Hindlimb muscle (tissue), 1 donor: ENCODE results near the gene B3GAT1. TPM values are rescaled to one million over a fixed set of nuclear protein-coding genes. Genes with fewer than 3 reads are reported as not detected.

Experiments
- DNase-seq: peaks from one replicate; pipeline ENCODE4 v3.0.0-alpha.2; 2013
- polyA plus RNA-seq: library from polyadenylated mRNA; unstranded; fragments of 120-200 nt; gene quantifications from one replicate; pipeline ENCODE4 v1.2.1, GENCODE V29; 2013; ENCODE audit not compliant: insufficient read length

Gene B3GAT1
- polyA plus RNA-seq, 1 donor = 0.10 TPM

DNA sequence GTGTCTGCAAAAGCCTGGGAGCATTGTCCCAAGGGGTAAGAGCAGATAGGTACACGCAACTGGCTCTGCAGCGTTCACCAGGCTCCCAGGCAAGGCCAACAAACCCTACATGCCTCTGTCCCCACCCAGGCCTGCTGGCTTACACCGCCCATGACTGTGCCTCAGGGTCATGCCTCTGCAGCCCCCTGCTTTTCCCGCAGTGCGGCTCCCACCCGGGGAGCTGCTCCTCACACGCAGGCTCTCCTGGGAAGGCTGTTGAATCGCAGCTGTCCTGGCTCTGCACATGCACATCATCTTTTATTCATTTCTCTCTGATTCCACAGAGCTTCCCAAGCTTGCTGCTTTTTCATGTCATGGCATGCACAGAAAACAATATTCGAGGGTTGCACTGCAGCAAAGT is 29.2 kb upstream of the B3GAT1 start:
- DNase-seq = no peak

DNA sequence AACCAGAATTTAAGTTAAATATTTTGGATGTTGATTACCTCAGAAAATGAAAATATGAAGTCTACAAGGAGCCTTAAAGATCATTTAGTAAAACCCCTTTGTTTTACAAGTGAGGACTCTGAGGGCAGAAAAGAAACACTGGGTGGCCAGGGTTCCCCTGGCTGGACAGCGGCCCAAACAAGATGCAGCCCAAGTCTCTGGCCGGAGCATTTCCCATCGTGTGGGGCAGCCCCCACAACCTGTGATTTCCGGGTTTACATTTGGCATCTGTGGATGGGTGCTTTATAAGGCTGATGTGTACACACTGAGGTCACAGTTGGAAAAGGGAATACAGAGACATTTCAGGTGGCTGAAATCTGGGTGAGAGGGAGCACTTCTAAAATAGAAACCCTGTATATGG is 28.8 kb upstream of the B3GAT1 start:
- DNase-seq = no peak

- DNase-seq = no peak
Measured at GRCh38 chr11:134438542-134439537, 26.8 kb upstream of the B3GAT1 start.

GRCh38 chr11:134437821-134438220 is 25.8 kb upstream of the B3GAT1 start:
- DNase-seq = no peak

GRCh38 chr11:134436781-134437180 is 24.7 kb upstream of the B3GAT1 start:
- DNase-seq = no peak

DNA sequence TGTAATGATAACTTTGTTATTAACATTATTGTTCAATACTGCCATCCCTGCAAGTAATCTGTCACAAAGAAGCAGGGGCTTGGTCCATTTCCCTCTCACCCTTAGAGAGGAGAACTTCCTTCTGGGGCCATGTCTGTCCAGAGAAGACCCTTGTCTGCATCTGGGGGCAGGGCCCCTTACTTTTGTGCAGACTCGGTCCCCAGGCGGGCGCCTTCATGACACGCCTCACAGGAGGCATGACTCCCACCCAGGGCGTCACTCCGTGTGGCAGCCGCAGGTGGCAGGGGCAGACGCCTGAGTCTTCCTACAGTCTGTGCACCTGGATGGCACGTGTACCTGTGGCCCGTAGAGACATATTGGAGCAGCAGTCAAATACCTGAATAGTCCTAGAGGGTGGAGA is 21.8 kb upstream of the B3GAT1 start:
- DNase-seq = no peak

DNA sequence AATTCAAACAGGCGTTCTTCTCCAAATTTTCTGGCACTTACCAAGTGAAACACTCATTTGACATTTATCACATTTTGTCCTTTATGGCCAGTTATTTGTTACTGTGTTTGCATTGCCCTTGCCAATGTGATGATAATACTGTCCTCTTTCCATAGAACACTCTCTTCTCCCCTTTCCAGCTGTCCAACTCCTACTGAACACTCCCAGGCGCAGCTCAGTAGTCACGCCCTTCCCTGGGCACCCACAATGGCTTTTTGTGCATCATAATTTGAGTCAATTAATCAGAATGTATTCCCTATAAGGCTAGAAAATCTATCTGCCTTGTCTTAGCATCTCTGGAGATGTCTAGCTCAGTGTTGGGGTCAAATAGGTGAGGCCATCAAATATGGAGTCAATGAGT is 21.2 kb upstream of the B3GAT1 start:
- DNase-seq = no peak

GRCh38 chr11:134432776-134433175 is 20.7 kb upstream of the B3GAT1 start:
- no peak for DNase-seq

DNA sequence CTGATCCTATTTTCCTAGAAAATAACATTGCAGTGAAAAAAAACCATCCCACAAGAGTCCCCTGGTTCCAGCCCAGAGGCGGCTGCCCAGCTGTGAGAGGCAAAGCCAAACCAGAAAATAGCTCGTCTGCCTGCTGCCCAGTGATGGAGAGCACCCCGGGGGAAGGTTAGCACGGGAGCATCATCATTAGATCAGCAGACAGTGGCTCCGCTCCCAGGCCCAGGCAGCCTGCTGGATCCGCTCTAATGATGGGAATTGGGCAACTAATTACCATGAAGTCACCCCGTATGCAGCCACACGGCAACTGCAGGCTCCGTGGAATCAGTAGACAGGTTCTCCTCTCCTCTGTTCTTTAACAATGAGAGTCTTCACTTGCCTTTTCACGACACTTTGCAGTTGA is 17.1 kb upstream of the B3GAT1 start:
- no peak for DNase-seq

DNA sequence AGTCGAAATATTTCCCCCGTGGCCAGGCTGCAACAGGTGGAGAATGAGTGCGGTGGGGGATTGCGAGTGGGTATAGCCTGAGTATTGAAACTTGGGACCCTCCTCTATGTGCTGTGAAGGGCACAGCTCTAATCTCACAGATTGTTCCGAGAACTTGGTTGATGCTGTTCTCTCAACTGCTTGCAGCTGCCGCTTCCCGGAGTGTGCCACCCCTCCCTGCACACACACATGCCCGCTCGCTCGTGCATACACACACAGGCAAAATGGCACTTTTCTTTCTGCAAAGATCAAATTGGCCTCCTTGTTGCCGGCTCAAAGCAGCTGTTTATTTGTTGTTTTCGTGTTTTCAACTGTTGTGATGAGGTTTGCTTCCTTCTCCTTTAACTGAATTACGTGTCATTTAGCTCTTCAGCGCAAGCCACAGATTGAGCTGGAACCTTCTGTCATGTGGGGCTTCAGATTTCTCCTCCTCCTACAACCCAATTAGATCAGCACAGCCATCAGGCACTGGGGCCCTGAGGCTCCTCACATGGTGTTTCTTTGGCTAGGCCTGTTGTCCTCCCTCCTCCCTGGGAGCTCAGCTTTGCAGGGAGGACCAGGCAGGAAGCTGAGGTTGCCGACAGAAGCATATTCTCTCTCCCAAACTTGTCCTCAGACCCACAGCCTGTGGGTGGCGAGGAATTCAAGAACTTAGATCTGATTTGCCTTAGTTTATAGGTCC is 13.9 kb upstream of the B3GAT1 start:
- DNase-seq = no peak

DNA sequence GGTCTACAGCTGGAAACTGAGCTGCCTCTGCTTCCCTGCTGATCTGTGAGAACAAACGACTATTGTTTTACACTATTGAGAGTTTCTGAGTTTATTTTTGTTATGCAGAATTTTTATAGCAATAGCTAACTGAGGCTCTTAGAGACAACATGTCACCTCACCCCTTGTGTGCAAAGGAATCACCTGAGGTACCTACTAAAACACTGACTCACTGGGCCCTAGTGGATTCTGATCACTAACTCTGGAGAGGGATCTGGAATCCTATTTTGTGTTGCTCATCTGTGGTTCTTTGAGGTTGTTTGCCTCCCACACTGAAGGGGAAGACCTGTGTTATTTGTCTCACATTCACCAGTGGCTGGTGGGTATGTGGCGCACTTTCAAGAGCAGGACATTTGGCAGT is 13.4 kb upstream of the B3GAT1 start:
- no peak for DNase-seq

GRCh38 chr11:134423106-134423505 is 11.1 kb upstream of the B3GAT1 start:
- no peak for DNase-seq

DNA sequence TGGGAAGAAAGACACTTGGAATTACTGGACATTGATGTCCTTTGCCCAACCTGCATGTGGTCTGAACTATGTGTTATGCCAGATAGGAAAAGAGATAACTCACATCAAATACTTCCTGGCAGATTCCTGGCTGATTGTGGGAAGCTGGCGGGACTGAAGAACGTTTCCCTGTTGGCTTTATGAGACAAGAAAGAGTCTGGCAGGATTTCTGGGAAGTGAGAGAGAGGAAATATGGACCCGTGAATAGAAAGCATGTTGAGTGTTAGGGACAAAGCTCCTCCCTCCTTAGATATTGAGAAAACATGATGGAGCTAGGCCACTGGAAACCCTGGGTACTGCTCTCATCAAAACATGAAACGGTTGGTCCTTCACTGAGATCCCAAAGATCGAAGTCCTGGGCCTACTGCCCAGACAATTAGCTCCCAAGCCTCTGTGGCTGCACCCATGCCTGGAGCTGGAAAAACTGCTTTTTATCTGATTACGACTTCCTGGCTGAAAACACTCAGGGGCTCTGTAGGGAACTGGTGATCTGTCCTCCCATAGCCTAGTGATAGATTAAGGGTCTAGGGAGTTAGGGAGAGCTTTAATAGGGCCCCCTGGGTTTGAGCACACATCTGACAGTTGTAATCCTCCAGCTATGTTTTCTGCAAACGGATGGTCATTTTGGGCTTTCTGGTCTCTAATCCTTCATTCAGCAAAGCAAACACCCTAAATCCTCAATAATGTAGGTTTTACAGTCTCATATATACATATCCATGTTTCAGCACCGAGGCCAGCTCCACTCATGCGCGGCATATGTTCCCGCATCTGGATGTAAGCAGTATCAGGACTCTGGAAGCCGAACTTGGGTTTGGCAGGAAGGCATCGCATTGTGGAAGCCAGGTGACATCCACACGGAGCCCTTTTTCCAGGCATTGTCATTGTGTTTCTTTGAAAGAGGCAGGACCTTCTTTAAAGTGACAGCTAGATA is 6.1 kb upstream of the B3GAT1 start:
- DNase-seq = peak; percentile 63

- no peak for DNase-seq
Measured at GRCh38 chr11:134416726-134417125, 4.7 kb upstream of the B3GAT1 start.

GRCh38 chr11:134414766-134415765 is 3.0 kb upstream of the B3GAT1 start:
- no peak for DNase-seq

- no peak for DNase-seq
Measured at GRCh38 chr11:134413826-134414731, 2.0 kb upstream of the B3GAT1 start.

GRCh38 chr11:134413043-134413825 is 1.2 kb upstream of the B3GAT1 start:
- no peak for DNase-seq

DNA sequence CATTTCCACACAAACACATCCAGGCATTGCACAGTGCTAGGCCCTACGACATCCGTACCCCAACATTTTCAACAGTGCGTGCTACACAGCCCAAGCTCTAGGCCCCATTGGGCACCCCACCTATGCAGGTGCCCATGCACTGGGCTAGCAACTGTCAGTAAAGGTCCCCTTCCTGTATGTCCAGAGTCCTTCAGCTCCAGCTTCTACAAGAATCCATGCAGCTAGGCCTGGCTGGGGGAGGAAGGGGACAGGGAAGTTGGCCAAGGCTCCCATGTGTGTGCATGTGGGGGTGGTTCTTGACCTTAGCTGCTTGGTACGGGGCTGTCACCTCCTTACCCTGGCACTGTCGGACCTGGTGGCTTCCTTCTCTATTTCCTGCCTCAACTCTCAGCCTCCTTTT is 1.3 kb downstream of the B3GAT1 start:
- no peak for DNase-seq
